NCI-H526 (cell line): ENCODE results near the gene NVL.

Experiments
- DNase-seq, 2 experiments: peaks; one replicate each; lab custom pipeline; 2025; lab: John Stamatoyannopoulos, UW

NVL gene

DNA sequence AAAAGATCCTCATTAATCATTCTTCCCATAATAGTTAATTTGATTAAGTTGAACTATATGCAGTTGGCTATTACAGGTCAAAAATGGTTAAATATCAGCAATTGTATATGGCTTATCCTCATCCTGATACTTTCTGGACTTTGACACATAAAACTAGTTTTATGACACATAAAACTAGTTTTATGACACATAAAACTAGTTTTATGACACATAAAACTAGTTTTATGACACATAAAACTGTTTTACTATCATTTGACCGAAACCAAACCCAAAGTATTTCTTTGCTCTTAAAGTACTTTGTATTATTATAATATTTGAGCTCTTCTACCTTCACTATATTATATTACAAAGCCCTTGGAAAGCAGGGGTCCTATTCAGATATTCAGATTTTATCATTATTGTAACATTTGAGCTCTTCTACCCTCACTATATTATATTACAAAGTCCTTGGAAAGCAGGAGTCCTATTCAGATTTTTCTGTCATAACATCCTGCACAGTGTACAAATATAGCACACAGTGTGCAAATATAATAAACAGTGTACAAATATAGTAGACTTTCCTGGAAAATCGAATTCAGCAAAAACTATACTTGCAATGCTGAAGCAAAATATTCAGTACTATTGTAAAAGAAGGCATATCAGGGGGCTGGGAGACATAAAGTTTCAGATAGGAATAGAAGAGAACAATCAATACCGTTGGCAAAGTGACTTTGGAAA, 53.0 kb downstream of the NVL start:
- no peak for DNase-seq

DNA sequence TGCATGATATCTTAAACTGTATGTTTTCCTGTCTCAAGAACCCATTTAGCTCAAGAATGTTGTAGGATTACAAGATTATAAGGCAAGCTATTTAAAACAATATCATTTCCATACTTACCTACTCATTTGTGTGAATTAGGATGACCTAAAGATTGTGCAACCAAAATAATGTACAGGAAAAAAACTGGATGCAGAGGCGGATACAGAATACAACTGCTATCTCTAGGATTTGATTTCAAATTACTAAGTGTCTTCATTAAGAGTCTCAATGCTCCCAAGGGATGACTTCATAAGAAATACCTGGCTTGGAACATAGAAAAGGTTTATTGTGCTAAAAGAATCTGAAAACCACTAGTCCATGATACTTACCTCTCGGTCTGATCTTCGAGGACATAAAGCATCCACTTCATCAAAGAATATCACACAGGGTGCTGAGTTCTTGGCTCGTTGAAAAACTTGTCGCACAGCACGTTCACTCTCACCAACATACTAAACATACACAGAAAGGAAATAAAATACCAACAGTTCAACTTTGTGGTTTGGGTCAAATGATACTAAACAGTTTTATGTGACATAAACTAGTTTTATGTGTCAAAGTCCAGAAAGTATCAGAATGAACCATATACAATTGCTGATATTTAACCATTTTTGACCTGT, 54.9 kb downstream of the NVL start:
- DNase-seq = no peak

DNA sequence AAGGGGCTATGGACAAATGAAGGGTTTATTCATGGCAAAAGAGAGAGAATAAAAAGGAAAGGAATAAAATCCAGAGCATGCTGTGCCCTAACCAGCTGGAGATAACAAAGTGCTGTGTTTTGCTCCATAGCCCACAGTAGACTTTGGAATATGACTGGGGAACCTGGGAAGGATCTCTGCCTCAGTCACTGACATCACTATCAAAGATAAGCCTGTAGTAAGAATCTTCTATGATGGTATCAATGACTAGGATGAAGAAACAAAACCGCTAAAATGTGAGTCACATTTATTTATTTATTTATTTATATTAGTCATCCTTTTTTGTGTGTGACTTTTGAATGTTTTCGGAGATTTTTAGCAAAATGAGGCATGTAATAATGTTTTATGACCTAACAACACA, 56.3 kb downstream of the NVL start:
- DNase-seq = no peak

DNA sequence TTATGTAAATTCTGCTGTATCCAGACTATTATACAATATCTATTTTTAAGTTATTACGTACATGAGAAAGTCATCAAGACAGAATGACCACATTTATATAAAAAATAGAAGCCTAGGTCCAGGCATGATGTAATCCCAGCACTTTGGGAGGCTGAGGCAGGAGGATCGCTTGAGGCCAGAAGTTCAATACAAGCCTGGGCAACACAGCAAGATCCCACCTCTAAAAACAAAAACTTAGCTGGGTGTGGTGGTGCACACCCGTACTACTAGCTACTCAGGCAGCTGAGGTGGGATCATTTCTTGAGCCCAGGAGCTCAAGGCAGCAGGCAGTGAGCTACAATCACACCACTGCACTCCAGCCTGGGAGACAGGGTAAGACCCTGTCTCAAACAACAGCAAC, 58.9 kb downstream of the NVL start:
- DNase-seq = no peak

DNA sequence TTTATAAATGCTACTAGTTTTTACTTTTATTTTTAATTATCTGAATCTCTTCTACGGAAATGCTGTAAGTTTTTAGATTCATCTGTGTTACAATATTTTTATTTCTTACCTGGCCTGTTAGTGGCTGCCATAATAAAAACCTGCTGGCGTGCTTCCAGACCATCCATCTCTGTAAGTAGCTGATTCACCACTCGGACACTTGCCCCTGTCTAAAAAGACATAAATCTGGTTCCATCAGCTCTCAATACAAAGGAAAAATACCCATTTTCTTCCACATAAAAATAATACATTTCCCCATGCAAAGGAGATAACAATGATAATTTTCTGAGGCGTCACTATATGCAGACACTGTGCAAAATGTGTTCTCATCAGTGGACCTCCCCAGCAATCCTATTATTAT, 62.0 kb downstream of the NVL start:
- no peak for DNase-seq

DNA sequence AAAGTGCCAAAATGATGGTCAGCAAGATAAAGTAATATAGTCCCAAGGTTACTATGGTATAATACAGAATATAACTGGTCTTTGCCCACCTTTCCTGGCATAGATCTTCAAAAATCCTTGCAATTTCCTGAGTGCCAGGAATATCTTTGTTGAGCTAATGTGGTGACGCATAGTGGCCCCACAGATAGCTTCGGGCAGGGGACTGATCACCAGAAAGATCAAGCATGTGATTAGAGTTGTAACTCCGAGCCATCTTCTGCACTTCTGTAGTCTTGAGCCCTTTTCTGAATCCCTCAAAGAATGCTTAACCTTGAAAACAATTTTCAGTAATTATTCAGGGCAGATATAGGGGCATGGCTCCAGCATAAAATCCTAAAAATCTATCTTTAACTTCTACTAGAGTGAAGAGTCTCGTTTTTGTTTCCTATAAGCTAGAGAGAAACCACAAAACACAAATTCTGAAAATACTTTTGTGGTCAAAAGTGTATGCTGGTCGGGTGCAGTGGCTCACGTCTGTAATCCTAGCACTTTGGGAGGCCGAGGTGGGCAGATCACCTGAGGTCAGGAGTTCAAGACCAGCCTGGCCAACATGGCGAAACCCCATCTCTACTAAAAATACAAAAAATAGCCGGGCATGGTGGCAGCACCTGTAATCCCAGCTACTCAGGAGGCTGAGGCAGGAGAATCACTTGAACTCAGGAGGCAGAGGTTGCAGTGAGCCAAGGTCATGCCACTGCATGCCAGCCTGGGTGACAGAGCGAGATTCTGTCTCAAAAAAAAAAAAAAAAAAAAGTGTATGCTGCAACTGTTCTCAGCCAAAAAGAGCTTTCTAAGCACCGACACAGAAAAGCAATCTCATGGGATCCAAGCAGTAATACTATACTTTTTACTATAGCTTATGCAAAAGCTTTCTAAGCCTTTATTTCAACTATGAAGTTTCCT, 62.8 kb downstream of the NVL start:
- no peak for DNase-seq

DNA sequence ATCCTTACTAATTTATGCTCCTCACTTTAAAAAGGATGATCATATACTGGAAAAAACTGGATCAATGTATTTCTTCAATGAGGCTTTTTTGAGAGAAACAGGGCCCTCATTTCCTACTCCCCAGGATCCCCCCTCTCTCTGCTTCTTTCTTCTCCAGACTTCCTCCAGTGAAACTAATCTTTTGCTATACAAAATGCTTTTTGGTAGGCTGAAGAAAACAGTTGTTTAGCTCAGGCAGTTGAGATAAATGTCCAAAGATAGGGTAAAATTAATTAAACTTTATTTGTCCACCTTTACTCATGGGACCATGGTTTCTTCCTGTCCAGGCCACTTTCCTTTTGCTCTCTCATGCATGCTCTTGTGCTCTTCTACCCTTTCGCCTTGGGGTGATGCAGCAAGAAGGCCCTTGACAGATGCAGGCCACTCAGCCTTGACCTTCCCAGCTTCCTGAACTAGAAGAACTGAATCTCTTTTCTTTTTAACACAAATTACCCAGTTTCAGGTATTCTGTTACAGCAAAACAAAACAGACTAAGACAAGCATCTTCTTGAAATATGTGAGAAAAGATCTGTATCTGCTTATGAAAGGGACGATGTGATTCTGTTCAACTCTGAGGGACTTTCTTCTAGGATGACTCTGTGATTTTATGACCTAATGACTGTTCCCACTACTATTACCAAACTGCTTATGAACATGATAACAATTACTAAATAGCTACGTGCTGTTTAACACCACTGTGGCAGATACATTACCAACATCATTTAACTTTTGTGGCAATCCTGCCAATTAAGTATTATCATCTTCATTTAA, 63.7 kb downstream of the NVL start:
- DNase-seq = no peak

DNA sequence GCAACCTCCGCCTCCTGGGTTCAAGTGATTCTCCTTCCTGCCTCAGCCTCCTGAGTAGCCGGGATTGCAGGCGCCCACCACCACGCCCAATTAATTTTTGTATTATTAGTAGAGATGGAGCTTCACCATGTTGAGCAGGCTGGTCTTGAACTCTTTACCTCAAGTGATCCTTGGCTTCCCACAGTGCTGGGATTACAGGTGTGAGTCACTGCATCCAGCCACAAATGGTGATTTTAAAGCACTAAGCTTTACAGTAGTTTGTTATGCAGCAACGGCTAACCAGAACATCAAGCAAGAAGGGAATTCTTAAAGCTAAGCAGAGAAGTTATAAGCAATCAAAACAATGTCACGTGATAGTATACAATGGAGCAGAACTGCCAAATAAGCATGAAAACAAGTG, 65.7 kb downstream of the NVL start:
- DNase-seq = no peak

DNA sequence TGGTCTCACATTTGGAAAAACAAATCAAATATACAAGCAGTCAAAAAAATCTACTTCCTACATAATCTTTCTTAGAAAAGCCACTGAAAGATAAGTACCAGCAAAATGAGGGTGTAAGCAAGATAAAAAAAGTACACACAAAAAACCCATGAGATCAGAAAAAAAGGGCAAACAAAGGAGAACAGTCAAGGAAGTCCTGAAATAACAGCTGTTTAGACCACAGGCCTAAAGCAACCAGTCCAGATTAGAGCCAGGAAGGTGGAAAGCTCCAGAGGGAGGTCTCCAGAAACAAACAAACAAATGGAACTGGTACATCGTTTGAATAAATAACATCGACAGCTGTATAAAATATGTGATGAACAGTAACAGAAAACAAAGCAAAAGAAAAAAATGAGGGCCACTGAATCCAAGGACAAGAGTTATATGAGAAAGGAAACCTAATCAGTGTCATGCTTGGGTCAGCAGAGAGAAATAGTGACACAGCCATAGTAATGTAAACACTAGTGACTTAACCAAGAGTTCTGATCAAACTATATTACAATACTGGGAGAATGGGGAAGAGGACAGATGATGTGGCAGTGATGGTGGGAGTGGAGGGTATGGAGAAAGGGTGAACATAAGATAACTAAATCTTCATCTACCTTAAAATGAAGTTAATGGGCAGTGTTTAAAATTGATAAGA, 67.5 kb downstream of the NVL start:
- no peak for DNase-seq

DNA sequence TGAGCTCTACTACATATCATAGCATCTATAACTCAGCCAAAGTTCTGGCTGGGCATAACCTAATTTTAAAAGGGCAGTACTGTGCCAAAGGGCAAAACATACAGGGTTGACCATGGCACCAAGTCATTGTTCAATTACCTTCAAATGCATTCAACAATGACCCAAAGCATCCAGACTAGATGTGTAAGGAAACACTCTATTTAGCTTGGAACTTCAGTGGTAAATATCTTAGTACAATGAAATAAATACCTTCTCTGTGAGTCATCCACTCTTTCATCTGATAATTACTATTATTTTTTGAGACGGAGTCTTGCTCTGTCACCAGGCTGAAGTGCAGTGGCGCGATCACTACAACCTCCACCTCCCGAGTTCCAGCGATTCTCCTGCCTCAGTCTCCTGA, 70.0 kb downstream of the NVL start:
- DNase-seq = no peak

DNA sequence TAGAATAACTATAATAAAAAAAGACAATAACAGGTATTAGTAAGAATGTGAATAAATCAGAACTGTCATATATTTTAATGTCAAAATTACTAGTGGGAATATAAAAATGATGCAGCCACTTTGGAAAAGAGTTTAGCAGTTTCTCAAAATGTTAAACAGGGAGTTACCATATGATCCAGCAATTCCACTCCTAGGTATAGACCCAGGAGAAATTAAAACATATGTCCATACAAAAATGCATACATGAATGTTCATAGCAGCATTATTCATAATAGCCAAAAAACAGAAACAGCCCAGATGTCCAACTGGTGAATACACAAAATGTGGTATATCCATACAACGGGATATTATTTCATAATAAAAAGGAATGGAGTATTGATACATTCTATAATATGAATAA, 71.6 kb downstream of the NVL start:
- no peak for DNase-seq

DNA sequence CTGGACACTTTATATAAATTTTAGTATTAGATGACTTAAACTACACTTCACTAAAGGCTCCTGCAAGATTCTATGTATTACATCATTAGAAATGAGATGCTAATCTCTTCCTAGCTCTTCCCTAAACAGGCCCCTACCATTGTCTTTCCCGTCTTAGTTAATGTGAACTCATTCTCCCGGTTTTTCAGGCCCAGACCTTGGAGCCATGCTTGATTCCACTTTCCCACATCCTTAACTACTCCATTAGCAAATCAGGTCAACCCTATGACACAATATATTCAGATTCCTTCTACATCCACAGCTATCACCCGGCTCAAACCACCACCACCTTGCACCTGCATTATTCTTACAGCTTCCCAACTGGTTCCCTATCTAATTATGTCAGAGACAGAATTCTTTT, 73.3 kb downstream of the NVL start:
- no peak for DNase-seq

DNA sequence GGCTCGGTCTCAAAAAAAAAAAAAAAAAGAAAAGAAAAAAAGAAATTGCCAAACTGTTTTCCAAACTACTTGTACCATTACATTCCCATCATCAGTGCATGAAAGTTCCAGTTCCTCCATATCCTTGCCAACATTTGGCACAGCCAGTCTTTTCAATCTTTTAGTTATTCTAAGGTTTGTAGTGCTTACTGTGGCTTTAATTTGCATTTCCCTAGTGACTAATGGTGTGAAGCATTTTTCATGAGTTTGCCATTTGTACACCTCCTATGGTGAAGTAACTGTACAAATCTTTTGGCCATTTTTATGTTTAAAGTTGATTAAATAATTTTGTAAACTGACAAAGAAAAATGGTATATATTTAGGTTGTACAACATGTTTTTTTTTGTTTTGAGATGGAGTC, 76.3 kb downstream of the NVL start:
- DNase-seq = no peak

DNA sequence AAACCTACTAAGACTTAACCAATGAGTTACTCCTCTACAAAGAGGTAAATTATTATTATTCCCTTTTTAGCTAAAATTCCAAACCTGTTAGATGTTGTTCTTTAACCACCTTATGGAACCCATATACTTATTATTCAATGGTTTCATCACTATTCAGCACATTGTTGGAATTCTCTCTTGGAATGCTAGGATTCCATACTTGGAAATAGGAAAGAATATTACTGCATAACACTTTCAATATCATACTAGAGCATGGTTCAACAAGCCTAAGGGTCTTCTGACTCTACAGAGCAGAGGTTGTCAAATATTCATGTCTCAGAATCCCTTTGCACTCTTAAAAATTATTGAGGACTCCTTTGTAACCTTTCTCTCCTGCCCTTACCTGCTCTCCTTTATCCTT, 77.5 kb downstream of the NVL start:
- no peak for DNase-seq

DNA sequence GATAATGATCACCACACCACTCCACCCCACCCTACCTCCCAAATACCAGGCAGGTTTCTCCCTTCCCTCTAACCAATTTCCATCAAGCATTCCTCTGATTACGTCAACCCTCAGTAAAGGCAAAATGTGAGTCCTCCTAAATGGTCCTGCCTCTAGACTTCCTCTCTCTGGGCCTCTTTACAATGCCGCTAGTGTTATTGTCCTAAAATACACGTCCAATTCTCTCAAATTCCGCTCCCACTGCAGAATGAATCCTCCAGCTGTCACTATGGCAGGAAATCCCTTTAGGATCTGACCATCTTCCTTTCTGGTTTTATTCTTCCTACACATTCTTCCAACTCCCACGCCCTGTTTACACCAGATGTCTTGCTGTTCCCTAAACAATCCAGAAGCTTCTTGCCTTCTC, 78.2 kb downstream of the NVL start:
- DNase-seq = no peak

DNA sequence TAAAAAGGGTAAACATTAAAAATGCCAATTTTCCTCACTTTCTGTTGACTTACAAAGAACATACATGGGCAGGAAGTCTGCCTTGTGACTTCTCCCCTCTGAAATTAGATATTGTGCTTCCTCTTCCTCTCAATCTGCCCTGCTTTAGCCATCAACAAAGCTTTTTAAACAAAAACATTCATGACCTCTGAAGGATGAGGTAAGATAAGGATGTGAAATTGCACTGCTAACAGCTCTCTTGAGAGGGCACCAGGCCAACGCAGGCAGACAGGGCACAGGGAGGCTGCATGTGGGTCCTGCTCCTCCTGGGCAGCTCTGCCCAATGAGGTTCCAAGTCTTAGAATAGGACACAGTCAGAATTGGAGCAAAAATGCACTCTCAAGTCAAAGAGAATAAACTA, 84.8 kb downstream of the NVL start:
- no peak for DNase-seq

DNA sequence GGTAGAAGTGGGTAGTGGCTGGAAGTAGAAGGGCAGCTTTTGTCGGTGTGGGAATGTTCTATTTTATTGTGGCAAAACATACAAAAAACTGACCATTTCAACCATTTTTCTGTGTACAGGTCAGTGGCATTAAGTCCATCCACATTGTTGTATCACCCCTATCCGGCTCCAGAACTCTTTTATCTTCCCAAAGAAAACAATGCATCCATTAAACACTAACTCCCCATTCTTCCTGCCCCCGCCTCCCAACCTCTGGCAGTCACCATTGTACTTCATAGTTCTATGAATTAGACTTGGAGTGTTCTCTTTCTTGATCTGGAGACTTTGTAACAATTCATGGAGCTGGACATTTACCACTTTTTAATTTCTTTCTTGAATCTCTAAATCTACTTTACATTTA, 91.2 kb downstream of the NVL start:
- no peak for DNase-seq

DNA sequence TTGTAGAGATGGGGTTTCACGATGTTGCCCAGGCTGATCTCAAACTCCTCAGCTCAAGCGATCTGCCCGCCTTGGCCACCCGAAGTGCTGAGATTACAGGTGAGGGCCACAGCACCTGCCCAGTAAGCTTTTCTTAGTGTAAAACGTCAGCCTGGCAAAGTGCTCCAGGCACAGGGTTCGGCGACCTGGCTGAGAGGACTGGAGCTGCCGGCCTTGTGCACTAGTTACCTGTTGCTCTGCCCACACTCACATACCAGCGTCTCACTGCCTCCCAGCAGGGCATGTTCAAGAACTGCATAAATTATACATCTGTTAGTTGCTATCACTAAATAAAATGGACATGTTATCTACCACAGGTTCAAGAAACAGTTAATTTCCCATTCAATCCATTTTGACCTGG, 91.8 kb downstream of the NVL start:
- DNase-seq = no peak

DNA sequence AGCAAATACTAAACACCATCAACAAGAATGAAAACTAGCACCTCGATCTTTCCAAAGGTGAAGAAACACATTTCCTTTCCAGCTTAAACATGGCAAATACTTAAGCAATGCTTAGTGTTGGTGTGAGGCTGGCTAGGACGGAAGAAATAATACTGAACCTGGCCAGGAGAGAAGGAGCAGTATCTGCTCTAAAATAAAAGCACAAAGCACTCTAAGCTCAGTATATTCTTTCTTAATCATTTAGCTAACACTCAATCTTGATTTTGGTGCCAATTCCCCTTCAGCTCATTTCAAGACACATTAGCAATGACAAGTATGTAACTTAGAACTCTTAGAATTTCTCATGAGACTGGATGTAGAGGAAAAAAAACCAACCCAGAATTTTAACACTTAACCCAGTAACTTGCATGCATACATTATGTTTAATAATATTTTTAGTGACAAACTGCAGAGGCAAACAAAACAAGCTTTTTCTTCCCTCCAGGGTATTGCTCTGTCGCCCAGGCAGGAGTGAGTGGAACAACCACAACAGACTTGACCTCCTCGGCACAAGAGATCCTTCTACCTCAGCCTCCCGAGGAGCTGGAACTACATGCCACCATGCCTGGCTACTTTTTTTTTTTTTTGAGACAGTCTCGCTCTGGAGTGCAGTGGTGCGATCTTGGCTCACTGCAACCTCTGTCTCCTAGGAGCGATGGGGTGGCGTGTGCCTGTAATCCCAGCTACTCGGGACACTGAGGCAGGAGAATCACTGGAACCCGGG, 92.7 kb downstream of the NVL start:
- no peak for DNase-seq

DNA sequence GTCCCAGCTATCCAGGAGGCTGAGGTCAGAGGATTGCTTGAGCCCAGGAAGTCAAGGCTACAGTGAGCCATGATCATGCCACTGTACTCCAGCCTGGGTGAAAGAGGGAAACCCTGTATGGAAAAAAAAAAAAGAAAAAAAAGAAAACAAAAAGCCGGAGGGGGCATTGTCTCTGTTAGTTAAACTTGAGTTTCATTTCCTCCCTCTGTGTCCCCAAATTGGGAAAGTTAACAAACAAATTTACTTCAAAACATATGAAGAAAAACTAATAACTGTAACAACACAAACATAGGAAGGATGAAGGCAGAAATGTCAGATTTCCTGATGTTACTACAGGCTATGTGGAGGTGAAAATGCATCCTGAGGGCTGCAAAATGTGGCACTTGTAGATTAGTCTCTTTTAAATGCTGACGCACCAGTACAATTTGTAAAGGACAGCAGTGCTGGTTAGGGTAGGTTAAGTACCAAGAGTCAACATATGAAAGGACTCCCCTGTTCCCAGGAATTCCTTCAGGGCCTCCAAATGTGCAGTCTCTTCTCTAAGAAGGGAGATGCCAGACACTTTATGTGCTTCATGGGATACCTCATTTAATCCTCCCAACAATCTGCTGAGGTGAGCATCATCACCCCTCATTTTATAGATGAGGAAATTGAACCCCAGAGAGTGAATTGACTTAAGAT, 94.0 kb downstream of the NVL start:
- DNase-seq = no peak
